ENCODE measurements around the gene HYPK. TPM values are rescaled to one million over a fixed set of nuclear protein-coding genes. Genes with fewer than 3 reads are reported as not detected.
"Not testable (repeated sequence)": the region's sequence is repeated elsewhere in the genome, so short reads cannot be mapped to it uniquely, and the experiment has no call there.

The HYPK gene
- total RNA-seq, 1 donor from 2014 or later = 9.0 TPM

DNA sequence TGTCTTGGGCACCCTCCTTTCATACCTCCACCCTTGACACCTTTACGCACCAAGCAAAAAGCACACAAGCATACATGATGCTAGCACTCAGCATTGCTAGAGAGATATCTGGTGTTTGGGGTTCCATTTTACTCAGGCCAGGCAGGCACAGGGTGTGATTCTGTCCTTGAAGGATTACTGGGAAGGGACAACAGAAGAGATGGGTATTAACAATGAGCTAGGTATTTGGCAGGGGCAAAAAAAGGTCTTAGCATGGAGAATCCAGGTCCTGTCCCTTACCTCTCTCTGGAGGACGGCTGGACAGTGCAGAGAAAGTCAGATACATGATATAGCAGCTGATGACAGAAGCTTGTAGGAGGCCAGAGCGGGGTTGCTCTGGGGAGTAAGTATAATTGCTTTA, 3.8 kb upstream of the HYPK start:
- no peaks in the 10 kb centered on the region for H3K27me3 ChIP-seq (ENCODE audit: control insufficient read depth, insufficient read depth, low read length)
- H3K4me3 ChIP-seq (ENCODE audit: low read depth, low read length) = no peak overlapping the region
- FAIRE-seq (no peak), DNase-seq (ENCODE audit: low read depth) (no peak)
- H3K36me3 ChIP-seq (ENCODE audit: control insufficient read depth, insufficient read depth, low read length) = peaks cover 28% of the 10 kb centered on the region
- TF ChIP-seq, protein P1, sequence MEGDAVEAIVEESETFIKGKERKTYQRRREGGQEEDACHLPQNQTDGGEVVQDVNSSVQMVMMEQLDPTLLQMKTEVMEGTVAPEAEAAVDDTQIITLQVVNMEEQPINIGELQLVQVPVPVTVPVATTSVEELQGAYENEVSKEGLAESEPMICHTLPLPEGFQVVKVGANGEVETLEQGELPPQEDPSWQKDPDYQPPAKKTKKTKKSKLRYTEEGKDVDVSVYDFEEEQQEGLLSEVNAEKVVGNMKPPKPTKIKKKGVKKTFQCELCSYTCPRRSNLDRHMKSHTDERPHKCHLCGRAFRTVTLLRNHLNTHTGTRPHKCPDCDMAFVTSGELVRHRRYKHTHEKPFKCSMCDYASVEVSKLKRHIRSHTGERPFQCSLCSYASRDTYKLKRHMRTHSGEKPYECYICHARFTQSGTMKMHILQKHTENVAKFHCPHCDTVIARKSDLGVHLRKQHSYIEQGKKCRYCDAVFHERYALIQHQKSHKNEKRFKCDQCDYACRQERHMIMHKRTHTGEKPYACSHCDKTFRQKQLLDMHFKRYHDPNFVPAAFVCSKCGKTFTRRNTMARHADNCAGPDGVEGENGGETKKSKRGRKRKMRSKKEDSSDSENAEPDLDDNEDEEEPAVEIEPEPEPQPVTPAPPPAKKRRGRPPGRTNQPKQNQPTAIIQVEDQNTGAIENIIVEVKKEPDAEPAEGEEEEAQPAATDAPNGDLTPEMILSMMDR (IDR thresholded peaks at IDR 0.05; ENCODE audit: insufficient read depth, low read length, severe bottlenecking) = no peak

DNA sequence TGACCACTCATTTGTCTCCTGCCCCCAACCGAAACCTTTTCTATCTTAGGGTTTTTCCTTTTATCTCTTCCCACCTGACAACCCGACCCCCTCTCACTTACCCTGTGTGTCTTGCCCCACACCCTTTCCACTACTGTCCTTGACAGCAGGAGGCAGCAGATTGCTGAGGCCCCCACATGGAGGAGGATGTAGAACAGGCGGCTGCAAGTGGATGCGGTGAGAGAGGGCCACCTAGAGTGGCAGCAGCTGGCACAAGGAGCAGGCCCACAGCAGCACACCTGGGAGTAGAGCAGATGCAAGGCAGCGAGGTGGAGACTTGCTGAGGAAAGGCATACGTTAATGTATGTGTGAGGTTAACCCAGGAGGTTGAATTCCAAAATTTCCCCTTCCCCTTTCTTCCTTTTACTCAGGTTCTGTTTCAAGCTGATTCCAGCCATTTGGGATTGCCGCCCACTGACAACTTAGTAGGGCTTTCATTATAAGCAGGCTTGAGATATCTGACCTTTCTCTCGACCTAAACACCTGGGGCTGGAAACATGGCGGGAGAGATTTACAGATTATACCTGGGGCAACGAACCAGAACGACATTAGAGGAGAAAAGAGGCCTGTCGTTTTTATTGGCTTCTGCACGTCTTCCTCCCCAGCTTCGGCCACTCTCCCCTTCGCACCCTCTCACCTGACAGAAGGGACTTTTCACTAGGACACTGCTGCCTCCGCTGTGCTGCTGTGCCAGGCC, 1.0 kb upstream of the HYPK start:
- Histone ChIP-seq H3K4me3 (ENCODE audit: low read depth, low read length) (no peak overlapping the region), H3K36me3 (ENCODE audit: control insufficient read depth, insufficient read depth, low read length) (peaks cover 21% of the 10 kb centered on the region), H3K27me3 (ENCODE audit: control insufficient read depth, insufficient read depth, low read length) (no peaks in the 10 kb centered on the region)
- FAIRE-seq (no peak), DNase-seq (ENCODE audit: low read depth) (no peak)
- TF ChIP-seq, protein P1 (IDR thresholded peaks at IDR 0.05; ENCODE audit: insufficient read depth, low read length, severe bottlenecking) = no peak

DNA sequence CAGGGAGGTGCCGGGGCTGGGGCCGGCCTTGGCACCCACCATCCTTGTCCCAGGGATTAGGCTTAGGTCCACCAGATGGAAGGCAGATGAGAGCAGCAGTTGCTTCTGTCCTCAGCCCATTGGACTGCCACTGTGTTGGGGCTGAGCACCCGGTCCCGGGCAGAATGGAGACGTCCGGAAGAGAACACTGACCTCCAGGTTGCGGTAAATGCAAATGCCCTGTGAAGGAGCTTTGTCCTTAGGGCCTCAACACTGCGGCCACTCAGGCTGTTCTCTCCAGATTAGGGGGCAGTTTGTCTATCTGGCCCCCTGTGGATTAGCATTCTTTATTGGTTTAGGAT, 484 bp upstream of the HYPK start, which contains the start of gene SERINC4:
Gene SERINC4, minus strand, starts transcription at position 276 of the 341 bp plus-strand sequence. Its CDS starts 234 bp downstream, at position 42.
- no peak for DNase-seq (ENCODE audit: low read depth)
- TF ChIP-seq, protein P1 (IDR thresholded peaks at IDR 0.05; ENCODE audit: insufficient read depth, low read length, severe bottlenecking) = no peak
- Histone ChIP-seq H3K4me3 (ENCODE audit: low read depth, low read length) (peak within 1 kb of the TSS; percentile 77), H3K27me3 (ENCODE audit: control insufficient read depth, insufficient read depth, low read length) (no peaks in the 10 kb centered on the region), H3K36me3 (ENCODE audit: control insufficient read depth, insufficient read depth, low read length) (peaks cover 18% of the 10 kb centered on the region)
- no peak for FAIRE-seq

DNA sequence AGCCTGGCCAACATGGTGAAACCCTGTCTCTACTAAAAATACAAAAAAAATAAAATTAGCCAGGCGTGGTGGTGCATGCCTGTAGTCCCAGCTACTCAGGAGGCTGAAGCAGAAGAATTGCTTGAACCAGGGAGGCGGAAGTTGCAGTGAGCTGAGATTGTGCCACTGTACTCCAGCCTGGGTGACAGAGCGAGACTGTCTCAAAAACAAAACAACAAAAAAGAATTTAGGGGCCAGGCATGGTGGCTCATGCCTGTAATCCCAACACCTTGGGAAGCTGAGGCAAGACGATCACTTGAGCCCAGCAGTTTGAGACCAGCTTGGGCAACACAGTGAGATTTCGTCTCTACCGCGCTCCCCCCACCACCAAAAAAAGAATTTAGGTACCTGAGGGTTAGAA, 2.3 kb downstream of the HYPK start:
- not testable (repeated sequence) for H3K4me3 ChIP-seq (ENCODE audit: low read depth, low read length); FAIRE-seq; DNase-seq (ENCODE audit: low read depth); H3K27me3 ChIP-seq (ENCODE audit: control insufficient read depth, insufficient read depth, low read length)
- H3K36me3 ChIP-seq (ENCODE audit: control insufficient read depth, insufficient read depth, low read length) = peaks cover 12% of the 10 kb centered on the region

DNA sequence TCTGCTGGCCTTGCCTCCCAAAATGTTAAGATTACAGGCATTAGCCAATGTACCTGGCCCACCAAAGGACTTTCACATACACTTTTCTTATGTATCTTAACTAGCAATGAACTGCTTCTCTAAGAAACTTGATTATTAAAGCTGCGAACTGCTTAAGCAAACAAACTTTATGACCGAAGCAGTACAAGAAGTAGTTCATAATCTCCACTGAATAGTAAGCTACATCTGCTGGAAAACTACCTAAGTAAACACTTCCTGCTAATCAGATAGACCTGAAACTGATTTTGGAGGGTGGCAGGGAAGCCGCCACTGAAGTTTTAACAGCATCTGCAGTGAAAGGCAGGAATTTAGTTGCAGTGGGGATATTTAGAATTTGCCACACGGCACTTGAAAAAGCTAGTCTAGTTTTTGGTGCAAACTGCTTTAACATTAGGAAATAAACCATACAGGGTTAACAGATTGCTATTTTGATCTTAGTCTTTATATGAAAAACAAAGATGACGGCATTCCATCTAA, 8.1 kb downstream of the HYPK start:
- Histone ChIP-seq H3K27me3 (ENCODE audit: control insufficient read depth, insufficient read depth, low read length) (no peaks in the 10 kb centered on the region), H3K36me3 (ENCODE audit: control insufficient read depth, insufficient read depth, low read length) (peaks cover 21% of the 10 kb centered on the region), H3K4me3 (ENCODE audit: low read depth, low read length) (no peak overlapping the region)
- FAIRE-seq = no peak
- no peak for DNase-seq (ENCODE audit: low read depth)
- TF ChIP-seq, protein P1 (IDR thresholded peaks at IDR 0.05; ENCODE audit: insufficient read depth, low read length, severe bottlenecking) = no peak

DNA sequence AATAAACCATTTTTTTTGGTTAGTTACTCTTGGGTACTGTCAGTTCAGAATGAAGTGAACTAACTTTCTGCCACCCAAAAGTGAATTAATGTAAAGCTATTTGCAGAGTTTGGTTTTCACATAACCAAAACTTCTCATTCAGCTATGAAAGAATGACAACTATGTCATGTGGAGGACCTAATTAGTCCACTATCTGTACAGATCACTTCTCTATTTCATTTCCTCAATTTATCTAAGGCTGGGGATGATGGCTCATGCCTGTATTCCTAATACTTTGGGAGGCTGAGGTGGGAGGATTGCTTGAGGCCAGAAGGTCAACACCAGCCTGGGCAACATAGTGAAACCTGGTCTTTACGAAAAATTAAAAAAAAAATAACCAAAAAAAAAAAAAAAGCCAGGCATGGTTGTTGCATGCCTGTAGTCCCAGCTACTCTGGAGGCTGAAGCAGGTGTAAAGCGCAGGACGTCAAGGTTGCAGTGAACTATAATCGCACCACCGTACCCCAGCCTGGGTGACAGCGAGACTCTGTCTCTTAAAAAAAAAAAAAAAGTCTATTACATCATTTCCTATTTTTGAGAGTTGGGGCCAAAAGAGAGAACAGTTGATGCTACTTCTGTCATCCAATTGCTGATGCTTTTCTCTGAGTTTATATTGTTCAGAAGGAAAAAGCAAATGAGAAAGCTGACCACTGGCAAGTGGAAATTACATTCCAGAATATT, 8.7 kb downstream of the HYPK start:
- TF ChIP-seq, protein P1 (IDR thresholded peaks at IDR 0.05; ENCODE audit: insufficient read depth, low read length, severe bottlenecking) = no peak
- FAIRE-seq (no peak), DNase-seq (ENCODE audit: low read depth) (no peak)
- H3K4me3 ChIP-seq (ENCODE audit: low read depth, low read length) = no peak overlapping the region
- no peaks in the 10 kb centered on the region for H3K27me3 ChIP-seq (ENCODE audit: control insufficient read depth, insufficient read depth, low read length)
- H3K36me3 ChIP-seq (ENCODE audit: control insufficient read depth, insufficient read depth, low read length) = peaks cover 22% of the 10 kb centered on the region

DNA sequence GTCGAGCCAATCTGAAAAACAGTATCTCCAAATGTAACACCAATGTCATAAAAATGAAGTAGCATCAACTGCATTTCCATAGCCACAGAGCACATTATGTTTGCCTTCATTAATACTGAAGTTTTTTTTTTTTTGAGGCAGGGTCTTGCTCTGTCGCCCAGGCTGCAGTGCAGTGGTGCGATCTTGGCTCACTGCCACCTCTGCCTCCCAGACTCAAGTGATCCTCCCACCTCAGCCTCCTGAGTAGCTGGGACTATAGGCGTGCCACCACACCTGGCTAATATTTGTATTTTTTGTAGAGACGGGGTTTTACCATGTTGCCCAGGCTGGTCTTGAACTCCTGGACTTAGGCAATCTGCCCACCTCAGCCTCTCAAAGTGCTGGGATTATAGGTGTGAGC, 14.7 kb downstream of the HYPK start:
- H3K36me3 ChIP-seq (ENCODE audit: control insufficient read depth, insufficient read depth, low read length) = peaks cover 18% of the 10 kb centered on the region
- H3K4me3 ChIP-seq (ENCODE audit: low read depth, low read length); DNase-seq (ENCODE audit: low read depth); H3K27me3 ChIP-seq (ENCODE audit: control insufficient read depth, insufficient read depth, low read length); FAIRE-seq: not testable (repeated sequence)

Data from bronchial epithelial cell (primary cell).